ENCODE data around the gene ACOT7. TPM values are rescaled to one million over a fixed set of nuclear protein-coding genes. Genes with fewer than 3 reads are reported as not detected.

ACOT7 gene
- total RNA-seq, 1 experiment from 2014 or later = 70.2 TPM

DNA sequence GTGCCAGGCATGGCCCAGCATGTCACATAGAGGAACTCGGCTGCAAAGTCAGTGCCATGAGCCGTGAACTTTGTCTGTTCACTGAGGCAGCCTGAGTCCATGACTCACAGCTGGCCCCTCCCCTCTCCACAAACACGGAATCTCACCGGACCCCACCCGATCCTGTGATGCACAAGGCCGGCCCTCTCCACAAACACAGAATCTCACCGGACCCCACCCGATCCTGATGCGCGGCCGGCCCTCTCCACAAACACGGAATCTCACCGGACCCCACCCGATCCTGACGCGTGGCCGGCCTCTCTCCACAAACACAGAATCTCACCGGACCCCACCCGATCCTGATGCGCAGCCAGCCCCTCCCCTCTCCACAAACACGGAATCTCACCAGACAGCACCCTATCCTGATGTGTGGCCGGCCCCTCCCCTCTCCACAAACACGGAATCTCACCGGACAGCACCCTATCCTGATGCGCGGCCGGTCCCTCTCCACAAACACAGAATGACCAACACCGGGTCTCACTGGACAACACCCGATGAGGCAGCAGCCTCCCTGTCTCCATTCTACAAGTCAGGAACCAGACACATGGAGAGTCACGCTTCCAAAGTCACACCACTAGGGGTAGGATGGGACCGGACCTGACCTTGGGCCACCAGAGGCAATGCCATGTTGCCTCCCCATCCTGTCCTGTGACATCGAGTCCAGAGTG lies 93.1 kb downstream of the ACOT7 start:
- Histone ChIP-seq H3K27ac (peak overlapping the region; percentile 56; the same call in 1 of the 2 replicates), H3K9me3 (ENCODE audit: insufficient read depth, low read depth) (no peaks in the 10 kb centered on the region), H3K9me2 (ENCODE audit: insufficient read depth) (no peaks in the 10 kb centered on the region), H3K4me2 (no peak overlapping the region), H3F3A (ENCODE audit: insufficient read depth, low read depth) (peaks cover 6% of the 10 kb centered on the region; the same call in 1 of the 2 replicates), H3K4me1 (replicated peaks; ENCODE audit: insufficient read depth) (peaks cover 20% of the 10 kb centered on the region), H3K4me3 (no peak overlapping the region), H3K36me3 (ENCODE audit: low read depth) (no peaks in the 10 kb centered on the region), H3K79me2 (ENCODE audit: low read depth) (no peaks in the 10 kb centered on the region), H2AFZ (no peak overlapping the region), H4K20me1 (ENCODE audit: insufficient read depth) (no peaks in the 10 kb centered on the region), H3K27me3 (ENCODE audit: insufficient read depth, low read depth) (no peaks in the 10 kb centered on the region)
- TF ChIP-seq, protein P1, sequence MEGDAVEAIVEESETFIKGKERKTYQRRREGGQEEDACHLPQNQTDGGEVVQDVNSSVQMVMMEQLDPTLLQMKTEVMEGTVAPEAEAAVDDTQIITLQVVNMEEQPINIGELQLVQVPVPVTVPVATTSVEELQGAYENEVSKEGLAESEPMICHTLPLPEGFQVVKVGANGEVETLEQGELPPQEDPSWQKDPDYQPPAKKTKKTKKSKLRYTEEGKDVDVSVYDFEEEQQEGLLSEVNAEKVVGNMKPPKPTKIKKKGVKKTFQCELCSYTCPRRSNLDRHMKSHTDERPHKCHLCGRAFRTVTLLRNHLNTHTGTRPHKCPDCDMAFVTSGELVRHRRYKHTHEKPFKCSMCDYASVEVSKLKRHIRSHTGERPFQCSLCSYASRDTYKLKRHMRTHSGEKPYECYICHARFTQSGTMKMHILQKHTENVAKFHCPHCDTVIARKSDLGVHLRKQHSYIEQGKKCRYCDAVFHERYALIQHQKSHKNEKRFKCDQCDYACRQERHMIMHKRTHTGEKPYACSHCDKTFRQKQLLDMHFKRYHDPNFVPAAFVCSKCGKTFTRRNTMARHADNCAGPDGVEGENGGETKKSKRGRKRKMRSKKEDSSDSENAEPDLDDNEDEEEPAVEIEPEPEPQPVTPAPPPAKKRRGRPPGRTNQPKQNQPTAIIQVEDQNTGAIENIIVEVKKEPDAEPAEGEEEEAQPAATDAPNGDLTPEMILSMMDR (conservative IDR thresholded peaks at IDR 0.05) = no peak
- no peak for TF ChIP-seq EZH2 (IDR thresholded peaks at IDR 0.05; ENCODE audit: low read depth)
- peak in 1 of 2 experiments; percentile 50 for DNase-seq
- CTCF ChIA-PET = no interaction called here
- POLR2A ChIA-PET (ENCODE audit: unreplicated experiment) = no interaction called here
- no TSS peak for BruUV-seq (replicated peaks)
- intact Hi-C loops (cut with micrococcal nuclease; ENCODE audit: unreplicated experiment) = loop anchor here (2.0 to 5.0 kb wide), 2 partner anchors 16 to 38 kb away; partner anchors contain the start of gene GPR153

DNA sequence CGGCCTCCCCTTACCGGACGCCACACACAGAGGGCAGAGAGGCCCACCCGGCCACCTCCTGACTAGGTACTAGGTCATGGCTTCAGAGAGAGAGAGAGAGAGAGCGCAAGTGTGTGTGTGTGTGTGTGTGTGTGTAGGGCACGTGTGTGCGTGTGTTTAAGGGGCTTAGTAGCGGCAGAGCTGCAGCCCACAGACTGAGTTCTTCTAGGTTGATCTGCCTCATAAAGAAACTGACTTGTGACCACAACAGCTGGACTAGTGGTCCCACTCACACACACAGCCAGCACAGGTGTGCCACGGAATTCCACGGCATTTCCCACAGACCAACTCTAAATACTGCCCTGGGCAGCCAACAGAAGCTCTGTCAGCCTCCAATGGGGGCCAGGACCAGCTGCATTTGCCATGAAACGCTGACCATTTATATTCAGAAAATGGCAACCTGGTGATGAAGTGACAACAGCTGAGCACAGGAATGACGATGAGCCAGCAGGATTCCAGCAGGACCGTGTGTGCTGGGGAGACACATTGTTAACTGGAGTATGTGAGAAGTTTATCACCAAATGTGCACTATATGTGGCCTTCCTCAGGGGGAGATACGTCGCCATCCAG lies 93.9 kb downstream of the ACOT7 start:
- Histone ChIP-seq H3K4me1 (replicated peaks; ENCODE audit: insufficient read depth) (peaks cover 20% of the 10 kb centered on the region), H3K27ac (no peak overlapping the region), H2AFZ (no peak overlapping the region), H3K79me2 (ENCODE audit: low read depth) (no peaks in the 10 kb centered on the region), H3K9me3 (ENCODE audit: insufficient read depth, low read depth) (no peaks in the 10 kb centered on the region), H3K4me3 (no peak overlapping the region), H4K20me1 (ENCODE audit: insufficient read depth) (no peaks in the 10 kb centered on the region), H3F3A (ENCODE audit: insufficient read depth, low read depth) (peaks cover 6% of the 10 kb centered on the region; the same call in 1 of the 2 replicates), H3K27me3 (ENCODE audit: insufficient read depth, low read depth) (no peaks in the 10 kb centered on the region), H3K9me2 (ENCODE audit: insufficient read depth) (no peaks in the 10 kb centered on the region), H3K4me2 (no peak overlapping the region), H3K36me3 (ENCODE audit: low read depth) (no peaks in the 10 kb centered on the region)
- intact Hi-C loops (cut with micrococcal nuclease; ENCODE audit: unreplicated experiment) = loop anchor here (2.0 to 5.0 kb wide), 2 partner anchors 17 to 37 kb away; partner anchors contain the start of gene GPR153
- TF ChIP-seq, protein P1 (conservative IDR thresholded peaks at IDR 0.05) = no peak
- no peak for TF ChIP-seq EZH2 (IDR thresholded peaks at IDR 0.05; ENCODE audit: low read depth)
- BruUV-seq (replicated peaks) = no TSS peak
- no peak for DNase-seq
- ChIA-PET POLR2A (ENCODE audit: unreplicated experiment) (no interaction called here), CTCF (no interaction called here)

DNA sequence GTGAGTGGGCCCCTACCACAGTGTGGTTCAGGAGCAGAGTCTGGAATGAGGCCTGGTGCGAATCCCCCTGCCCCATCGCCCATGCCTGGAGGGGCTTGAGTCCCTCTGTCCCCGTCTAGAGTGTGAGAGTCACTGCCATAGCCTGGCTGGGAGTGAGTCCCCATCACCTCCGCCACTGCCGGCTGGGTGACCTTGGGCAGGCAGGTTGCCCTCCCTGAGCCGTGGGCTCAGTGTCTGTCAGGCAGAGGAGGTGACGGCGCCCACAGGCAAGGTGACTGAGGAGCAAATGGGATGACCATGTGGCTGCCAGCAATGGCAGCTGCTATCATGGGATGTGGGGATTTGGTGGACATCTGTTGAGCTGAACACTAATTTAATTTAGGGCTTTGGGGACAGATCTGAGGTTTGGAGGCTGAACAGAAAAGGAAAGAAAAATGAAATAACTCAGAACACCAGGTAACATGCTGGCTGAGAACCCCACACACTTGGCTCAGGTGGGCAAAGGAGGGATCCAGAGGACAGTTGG lies 94.6 kb downstream of the ACOT7 start:
- H3K27ac ChIP-seq = no peak overlapping the region
- H3K4me2 ChIP-seq = no peak overlapping the region
- DNase-seq = no peak
- no peaks in the 10 kb centered on the region for H3K9me3 ChIP-seq (ENCODE audit: insufficient read depth, low read depth)
- no TSS peak for BruUV-seq (replicated peaks)
- no peaks in the 10 kb centered on the region for H3K27me3 ChIP-seq (ENCODE audit: insufficient read depth, low read depth)
- no peaks in the 10 kb centered on the region for H3K36me3 ChIP-seq (ENCODE audit: low read depth)
- peaks cover 6% of the 10 kb centered on the region; the same call in 1 of the 2 replicates for H3F3A ChIP-seq (ENCODE audit: insufficient read depth, low read depth)
- TF ChIP-seq EZH2 (IDR thresholded peaks at IDR 0.05; ENCODE audit: low read depth) = no peak
- TF ChIP-seq, protein P1 (conservative IDR thresholded peaks at IDR 0.05) = no peak
- no peaks in the 10 kb centered on the region for H3K9me2 ChIP-seq (ENCODE audit: insufficient read depth)
- POLR2A ChIA-PET (ENCODE audit: unreplicated experiment) = no interaction called here
- no peaks in the 10 kb centered on the region for H4K20me1 ChIP-seq (ENCODE audit: insufficient read depth)
- H2AFZ ChIP-seq = no peak overlapping the region
- H3K79me2 ChIP-seq (ENCODE audit: low read depth) = no peaks in the 10 kb centered on the region
- H3K4me3 ChIP-seq = no peak overlapping the region
- H3K4me1 ChIP-seq (replicated peaks; ENCODE audit: insufficient read depth) = peaks cover 20% of the 10 kb centered on the region
- CTCF ChIA-PET = no interaction called here
- intact Hi-C loops (cut with micrococcal nuclease; ENCODE audit: unreplicated experiment) = no loop called here
